NCI-H446 (cell line): ENCODE results near the gene CEACAM6.
"Not testable (repeated sequence)": the region's sequence is repeated elsewhere in the genome, so short reads cannot be mapped to it uniquely, and the experiment has no call there.

Source experiments
- DNase-seq, 2 experiments: peaks; one replicate each; lab custom pipeline; 2025; lab: John Stamatoyannopoulos, UW

CEACAM6 gene

GRCh38 chr19:41755328-41755913, at the start of gene CEACAM6:
TSS of gene CEACAM6 (plus strand) at chr19:41755530. CDS start at chr19:41755639, 109 bp downstream.
- no peak for DNase-seq

DNA sequence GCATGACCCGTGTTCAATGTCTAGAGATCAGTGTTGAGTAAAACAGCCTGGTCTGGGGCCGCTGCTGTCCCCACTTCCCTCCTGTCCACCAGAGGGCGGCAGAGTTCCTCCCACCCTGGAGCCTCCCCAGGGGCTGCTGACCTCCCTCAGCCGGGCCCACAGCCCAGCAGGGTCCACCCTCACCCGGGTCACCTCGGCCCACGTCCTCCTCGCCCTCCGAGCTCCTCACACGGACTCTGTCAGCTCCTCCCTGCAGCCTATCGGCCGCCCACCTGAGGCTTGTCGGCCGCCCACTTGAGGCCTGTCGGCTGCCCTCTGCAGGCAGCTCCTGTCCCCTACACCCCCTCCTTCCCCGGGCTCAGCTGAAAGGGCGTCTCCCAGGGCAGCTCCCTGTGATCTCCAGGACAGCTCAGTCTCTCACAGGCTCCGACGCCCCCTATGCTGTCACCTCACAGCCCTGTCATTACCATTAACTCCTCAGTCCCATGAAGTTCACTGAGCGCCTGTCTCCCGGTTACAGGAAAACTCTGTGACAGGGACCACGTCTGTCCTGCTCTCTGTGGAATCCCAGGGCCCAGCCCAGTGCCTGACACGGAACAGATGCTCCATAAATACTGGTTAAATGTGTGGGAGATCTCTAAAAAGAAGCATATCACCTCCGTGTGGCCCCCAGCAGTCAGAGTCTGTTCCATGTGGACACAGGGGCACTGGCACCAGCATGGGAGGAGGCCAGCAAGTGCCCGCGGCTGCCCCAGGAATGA, 48.4 kb upstream of the CEACAM6 start:
- DNase-seq, result peak in 1 of 2 experiments; percentile 49

DNA sequence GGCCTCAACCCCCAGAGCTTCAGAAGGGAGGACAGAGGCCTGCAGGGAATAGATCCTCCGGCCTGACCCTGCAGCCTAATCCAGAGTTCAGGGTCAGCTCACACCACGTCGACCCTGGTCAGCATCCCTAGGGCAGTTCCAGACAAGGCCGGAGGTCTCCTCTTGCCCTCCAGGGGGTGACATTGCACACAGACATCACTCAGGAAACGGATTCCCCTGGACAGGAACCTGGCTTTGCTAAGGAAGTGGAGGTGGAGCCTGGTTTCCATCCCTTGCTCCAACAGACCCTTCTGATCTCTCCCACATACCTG, 47.9 kb upstream of the CEACAM6 start:
- DNase-seq, result no peak

GRCh38 chr19:41707871-41708371, 47.4 kb upstream of the CEACAM6 start:
- no peak for DNase-seq

DNA sequence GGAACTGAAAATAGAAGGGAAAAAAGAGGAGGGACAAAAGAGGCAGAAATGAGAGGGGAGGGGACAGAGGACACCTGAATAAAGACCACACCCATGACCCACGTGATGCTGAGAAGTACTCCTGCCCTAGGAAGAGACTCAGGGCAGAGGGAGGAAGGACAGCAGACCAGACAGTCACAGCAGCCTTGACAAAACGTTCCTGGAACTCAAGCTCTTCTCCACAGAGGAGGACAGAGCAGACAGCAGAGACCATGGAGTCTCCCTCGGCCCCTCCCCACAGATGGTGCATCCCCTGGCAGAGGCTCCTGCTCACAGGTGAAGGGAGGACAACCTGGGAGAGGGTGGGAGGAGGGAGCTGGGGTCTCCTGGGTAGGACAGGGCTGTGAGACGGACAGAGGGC, 46.8 kb upstream of the CEACAM6 start, which contains the start of gene CEACAM5:
TSS of gene CEACAM5 (plus strand) at position 146 of the 400 bp plus-strand sequence. CDS start at position 252, 106 bp downstream.
- DNase-seq, result no peak

DNA sequence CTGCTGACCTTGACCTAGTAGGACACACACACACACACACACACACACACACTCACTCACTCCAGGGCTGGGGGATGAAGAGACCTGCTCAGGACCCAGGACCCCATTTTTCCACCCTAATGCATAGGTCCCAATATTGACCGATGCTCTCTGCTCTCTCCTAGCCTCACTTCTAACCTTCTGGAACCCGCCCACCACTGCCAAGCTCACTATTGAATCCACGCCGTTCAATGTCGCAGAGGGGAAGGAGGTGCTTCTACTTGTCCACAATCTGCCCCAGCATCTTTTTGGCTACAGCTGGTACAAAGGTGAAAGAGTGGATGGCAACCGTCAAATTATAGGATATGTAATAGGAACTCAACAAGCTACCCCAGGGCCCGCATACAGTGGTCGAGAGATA, 45.8 kb upstream of the CEACAM6 start:
- DNase-seq, result not testable (repeated sequence)

GRCh38 chr19:41709951-41710645, 45.2 kb upstream of the CEACAM6 start:
- no peak for DNase-seq

- DNase-seq, result no peak
Observed at GRCh38 chr19:41711376-41712261, 43.7 kb upstream of the CEACAM6 start.

GRCh38 chr19:41714598-41714997, 40.7 kb upstream of the CEACAM6 start:
- DNase-seq, result no peak

- DNase-seq, result no peak
Observed at GRCh38 chr19:41718761-41719160, 36.6 kb upstream of the CEACAM6 start.

GRCh38 chr19:41720103-41720502, 35.2 kb upstream of the CEACAM6 start:
- no peak for DNase-seq

DNA sequence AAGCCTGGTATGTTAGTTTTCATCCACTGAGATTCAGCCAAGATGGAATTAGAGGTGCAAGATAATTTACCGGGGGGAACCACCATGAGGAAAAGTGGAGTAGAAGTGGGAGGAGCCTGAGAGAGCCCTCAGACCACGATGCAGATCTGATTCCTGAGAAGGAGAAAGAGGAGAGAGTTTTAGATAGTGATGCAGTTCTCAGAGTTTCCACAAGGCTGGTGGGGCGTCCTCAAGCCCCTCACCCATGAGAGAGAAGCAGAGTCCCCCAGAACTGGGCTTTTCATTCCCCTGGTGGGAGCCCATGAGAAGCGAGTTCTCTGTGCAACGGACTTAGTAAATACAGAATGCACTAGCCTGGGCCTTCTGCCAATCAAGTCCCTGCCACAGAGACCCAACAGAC, 28.8 kb upstream of the CEACAM6 start:
- DNase-seq, result no peak

DNA sequence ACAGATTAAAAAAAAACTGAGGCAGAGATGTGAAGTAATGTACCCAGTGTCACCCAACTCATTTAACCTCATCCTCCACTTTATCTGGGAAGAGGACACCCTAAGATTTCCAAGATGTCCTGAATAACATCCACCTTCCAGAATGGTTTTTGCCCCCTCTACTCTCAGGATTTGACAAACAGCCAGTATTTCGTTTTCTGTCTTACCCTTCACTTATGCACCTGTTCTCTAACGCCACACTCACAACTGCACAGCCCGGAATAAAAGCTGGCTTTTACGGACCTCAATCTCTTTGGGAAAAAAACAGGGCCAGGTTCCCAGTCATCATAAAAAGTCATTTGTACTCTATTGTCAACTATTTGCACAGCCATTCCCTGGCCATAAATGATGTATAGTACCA, 21.2 kb upstream of the CEACAM6 start:
- no peak for DNase-seq

DNA sequence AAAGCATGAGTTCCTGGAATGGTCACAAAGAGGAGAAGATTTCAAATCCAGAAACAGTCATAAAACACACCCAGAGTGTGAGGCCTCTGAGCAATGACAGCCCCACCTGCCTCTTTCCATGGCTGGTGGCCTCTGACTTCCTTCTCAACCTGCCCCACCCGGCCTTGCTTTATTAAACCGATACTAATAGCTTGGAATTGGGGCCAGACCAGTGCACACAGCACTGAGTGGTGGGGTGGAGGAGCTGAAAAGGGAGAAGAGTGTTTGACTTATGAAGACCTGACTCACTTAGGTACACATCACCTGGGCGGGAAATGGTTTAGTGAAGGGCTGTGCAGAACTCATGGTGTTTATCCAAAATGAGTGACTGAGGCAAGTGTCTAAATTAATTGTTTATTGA, 20.7 kb upstream of the CEACAM6 start:
- no peak for DNase-seq

- DNase-seq, result no peak
Observed at GRCh38 chr19:41735071-41735600, 20.2 kb upstream of the CEACAM6 start.

DNA sequence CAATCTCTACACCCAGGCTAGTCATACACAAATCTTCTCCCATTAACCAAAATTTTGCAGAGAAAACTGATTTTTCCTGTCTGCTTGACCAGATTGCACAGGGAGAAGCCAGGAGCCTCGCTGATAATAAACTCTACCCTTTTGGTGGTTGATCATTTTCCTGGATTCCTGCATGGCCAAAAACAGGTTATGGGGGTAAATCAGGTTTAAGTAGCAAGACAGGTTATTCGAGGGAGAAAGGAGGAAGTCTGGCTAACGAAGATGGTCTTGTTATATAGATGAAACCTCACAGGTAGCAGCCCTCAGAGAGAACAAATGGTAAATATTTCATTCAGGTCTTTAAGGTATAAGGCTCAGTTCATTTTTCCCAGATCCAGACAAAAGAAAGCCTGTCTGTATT, 16.0 kb upstream of the CEACAM6 start:
- no peak for DNase-seq

GRCh38 chr19:41740415-41741243, 14.7 kb upstream of the CEACAM6 start:
- no peak for DNase-seq

DNA sequence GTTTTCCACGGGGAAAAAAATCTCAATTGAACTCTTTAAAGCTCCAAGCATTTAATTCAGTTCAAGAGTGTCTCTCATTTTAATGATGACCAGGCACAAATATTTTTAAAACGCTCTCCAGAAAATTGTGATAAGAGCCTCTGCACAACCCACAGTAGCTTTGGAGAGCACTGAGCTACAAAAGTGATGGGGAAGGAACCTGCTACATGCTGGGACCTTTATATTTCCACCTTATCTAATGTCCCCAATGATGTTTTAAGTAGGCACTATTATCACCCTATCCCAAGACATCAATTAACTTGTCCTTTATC, 14.1 kb upstream of the CEACAM6 start:
- DNase-seq, result no peak

- no peak for DNase-seq
Observed at GRCh38 chr19:41744850-41745249, 10.5 kb upstream of the CEACAM6 start.

DNA sequence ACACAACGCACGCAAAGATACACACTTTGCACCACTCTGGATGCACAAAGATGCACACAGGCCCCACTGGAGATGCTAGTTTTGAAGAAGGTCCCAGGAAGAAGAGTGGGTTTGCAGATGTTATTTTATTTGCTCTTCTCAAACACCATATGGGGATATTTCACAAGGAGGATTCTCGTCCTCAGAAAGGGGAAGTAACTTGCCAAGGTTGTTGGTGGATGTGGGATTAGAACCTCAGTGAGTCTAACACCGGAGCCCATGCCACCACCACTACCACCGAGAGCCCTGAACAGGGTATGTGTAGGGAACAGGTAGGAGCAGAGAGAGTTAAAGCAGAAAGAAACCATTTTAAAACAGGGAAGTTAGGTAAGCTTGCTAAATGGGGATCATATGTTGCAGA, 9.6 kb upstream of the CEACAM6 start:
- no peak for DNase-seq
